Mammary epithelial cell (primary cell): ENCODE measurements around the gene TJP2.

ENCODE experiments used
- CTCF ChIP-seq, 2 donors: IDR thresholded peaks in 1 of 2; conservative IDR thresholded peaks in 1 of 2; 2 replicates each; pipeline ENCODE4 v1.5.1; 2011 to 2012; ENCODE audit warnings: inconsistent platforms in 2 of 2, low read length in 2 of 2, mild to moderate bottlenecking in 2 of 2, control low read depth in 1 of 2, low read depth in 1 of 2; ENCODE audit not compliant: insufficient read depth in 1 of 2; ENCODE audit errors: extremely low read depth in 1 of 2
- EZH2 ChIP-seq: IDR thresholded peaks from 2 replicates; pipeline ENCODE4 v1.6.1; 2012; ENCODE audit warnings: low read length, inconsistent platforms, borderline replicate concordance

GRCh38 chr9:69265891-69266290 lies 91.8 kb downstream of the TJP2 start:
- TF ChIP-seq CTCF (conservative IDR thresholded peaks at IDR 0.05 in 1 of 2, IDR thresholded peaks at IDR 0.05 in 1 of 2; ENCODE audit: extremely low read depth in 1 of 2, insufficient read depth in 1 of 2, low read depth in 1 of 2, low read length in 2 of 2) = no peak
- TF ChIP-seq EZH2 = no peak
